Vagina (tissue), 2 donors: ENCODE measurements around the gene ACOXL. TPM values are rescaled to one million over a fixed set of nuclear protein-coding genes. Genes with fewer than 3 reads are reported as not detected.

ENCODE experiments used
- DNase-seq, 2 donors: peaks; one replicate each; pipeline ENCODE4 v3.0.0-alpha.2; 2017; ENCODE audit errors: extremely low spot score in 2 of 2
- H3K27ac ChIP-seq: fragments of 200-600 bp; sonication (generic); one replicate; pipeline ENCODE4 v1.5.1; 2019
- H3K27me3 ChIP-seq: fragments of 200-600 bp; sonication (generic); one replicate; pipeline ENCODE4 v1.5.1; 2019
- H3K36me3 ChIP-seq, 2 donors: fragments of 200-600 bp; sonication (generic); one replicate each; pipeline ENCODE4 v1.5.1; 2017 to 2019
- H3K4me1 ChIP-seq: fragments of 200-600 bp; sonication (generic); one replicate; pipeline ENCODE4 v1.5.1; 2019
- H3K4me3 ChIP-seq, 2 donors: fragments of 200-600 bp; sonication (generic); 1 replicate in 1 of 2; 2 replicates in 1 of 2; pipeline ENCODE4 v1.5.1; 2016 to 2019
- H3K9me3 ChIP-seq: fragments of 200-600 bp; sonication (generic); one replicate; pipeline ENCODE4 v1.5.1; 2019
- POLR2A ChIP-seq, 2 donors: fragments of 450-650 bp; IDR thresholded peaks; one replicate each; pipeline ENCODE4 v1.6.1; 2017; ENCODE audit warnings: antibody characterized with exemption in 2 of 2, mild to moderate bottlenecking in 2 of 2, moderate library complexity in 2 of 2
- POLR2AphosphoS5 ChIP-seq, 2 donors: sonication (generic); formaldehyde crosslinking; IDR thresholded peaks; one replicate each; pipeline ENCODE4 v1.9.0; 2017; ENCODE audit warnings: antibody characterized with exemption in 2 of 2, mild to moderate bottlenecking in 2 of 2, low read depth in 1 of 2; ENCODE audit not compliant: insufficient read depth in 1 of 2
- intact Hi-C: fragments of 100-400 bp; cut with DNase I; formaldehyde crosslinking; loops from one replicate; pipeline ENCODE4 v1.15.1; 2023
- total RNA-seq: library from RNA; depleted of rRNA; stranded (reverse); fragments of >200 nt; gene quantifications from one replicate; pipeline ENCODE4 v1.2.3, GENCODE V29; 2016
- TF ChIP-seq, protein P1 (sequence below), 3 experiments: fragments of 450-650 bp in 2 of 3; fragments of 200-600 bp in 1 of 3; sonication (generic) in 1 of 3; IDR thresholded peaks; one replicate each; pipeline ENCODE4 v1.5.1; 2017 to 2019; ENCODE audit warnings: antibody characterized with exemption in 3 of 3, mild to moderate bottlenecking in 2 of 3, moderate library complexity in 2 of 3

ACOXL gene
- total RNA-seq, 1 donor from 2014 or later = not detected

DNA sequence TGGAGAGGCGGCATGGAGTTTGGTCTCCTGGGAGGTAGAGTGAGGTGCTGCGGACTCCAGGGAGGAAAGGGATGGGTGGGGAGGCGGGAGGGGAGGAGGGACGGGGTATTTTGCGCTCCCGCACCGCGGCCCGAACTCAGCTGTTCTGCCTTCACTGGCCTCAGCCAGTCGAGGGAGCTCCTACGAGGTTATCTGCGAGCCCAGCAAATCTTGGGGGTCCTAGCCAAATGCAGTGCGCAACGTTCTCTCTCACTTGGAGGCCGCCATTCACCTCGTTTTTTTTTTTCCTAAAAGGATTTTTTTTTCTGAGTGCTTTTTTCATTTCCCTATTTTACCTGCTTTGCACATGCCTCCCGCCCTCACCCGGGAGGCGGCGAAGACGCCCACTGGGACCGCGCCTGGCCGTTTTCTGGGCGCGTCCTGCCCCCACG, 387.5 kb downstream of the ACOXL start:
- peak overlapping the region; percentile 69 for H3K27ac ChIP-seq
- H3K27me3 ChIP-seq = no peaks in the 10 kb centered on the region
- no peaks in the 10 kb centered on the region for H3K9me3 ChIP-seq
- peaks cover 0 to 11% of the 10 kb centered on the region in 2 donors for H3K36me3 ChIP-seq
- peaks cover 64% of the 10 kb centered on the region for H3K4me1 ChIP-seq
- TF ChIP-seq POLR2A (IDR thresholded peaks at IDR 0.05) = no peak
- intact Hi-C loops = loop anchor here (10.0 kb wide), 1 partner anchor 545 kb away; no protein-coding TSS in a partner anchor
- no peak for DNase-seq
- H3K4me3 ChIP-seq = peak overlapping the region; percentile 77 to 88

GRCh38 chr2:111120253-111121027, 388.1 kb downstream of the ACOXL start, which contains the start of gene BCL2L11:
BCL2L11 (plus strand) TSS chr2:111120914; CDS start chr2:111123746, 2,832 bp downstream.
- Histone ChIP-seq H3K9me3 (no peaks in the 10 kb centered on the region), H3K4me3 (peak within 1 kb of the TSS; percentile 77 to 88), H3K4me1 (peaks cover 70% of the 10 kb centered on the region), H3K27ac (peak within 1 kb of the TSS; percentile 79), H3K27me3 (no peaks in the 10 kb centered on the region), H3K36me3 (peaks cover 0 to 15% of the 10 kb centered on the region in 2 donors)
- peak in 1 of 2 donors; percentile 93 for DNase-seq
- TF ChIP-seq POLR2A (IDR thresholded peaks at IDR 0.05) (peak in 1 of 2 donors; percentile 82), POLR2AphosphoS5 (IDR thresholded peaks at IDR 0.05; ENCODE audit: insufficient read depth in 1 of 2, low read depth in 1 of 2) (no peak)
- TF ChIP-seq, protein P1, sequence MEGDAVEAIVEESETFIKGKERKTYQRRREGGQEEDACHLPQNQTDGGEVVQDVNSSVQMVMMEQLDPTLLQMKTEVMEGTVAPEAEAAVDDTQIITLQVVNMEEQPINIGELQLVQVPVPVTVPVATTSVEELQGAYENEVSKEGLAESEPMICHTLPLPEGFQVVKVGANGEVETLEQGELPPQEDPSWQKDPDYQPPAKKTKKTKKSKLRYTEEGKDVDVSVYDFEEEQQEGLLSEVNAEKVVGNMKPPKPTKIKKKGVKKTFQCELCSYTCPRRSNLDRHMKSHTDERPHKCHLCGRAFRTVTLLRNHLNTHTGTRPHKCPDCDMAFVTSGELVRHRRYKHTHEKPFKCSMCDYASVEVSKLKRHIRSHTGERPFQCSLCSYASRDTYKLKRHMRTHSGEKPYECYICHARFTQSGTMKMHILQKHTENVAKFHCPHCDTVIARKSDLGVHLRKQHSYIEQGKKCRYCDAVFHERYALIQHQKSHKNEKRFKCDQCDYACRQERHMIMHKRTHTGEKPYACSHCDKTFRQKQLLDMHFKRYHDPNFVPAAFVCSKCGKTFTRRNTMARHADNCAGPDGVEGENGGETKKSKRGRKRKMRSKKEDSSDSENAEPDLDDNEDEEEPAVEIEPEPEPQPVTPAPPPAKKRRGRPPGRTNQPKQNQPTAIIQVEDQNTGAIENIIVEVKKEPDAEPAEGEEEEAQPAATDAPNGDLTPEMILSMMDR (IDR thresholded peaks at IDR 0.05) = no peak
- intact Hi-C loops = no loop called here

DNA sequence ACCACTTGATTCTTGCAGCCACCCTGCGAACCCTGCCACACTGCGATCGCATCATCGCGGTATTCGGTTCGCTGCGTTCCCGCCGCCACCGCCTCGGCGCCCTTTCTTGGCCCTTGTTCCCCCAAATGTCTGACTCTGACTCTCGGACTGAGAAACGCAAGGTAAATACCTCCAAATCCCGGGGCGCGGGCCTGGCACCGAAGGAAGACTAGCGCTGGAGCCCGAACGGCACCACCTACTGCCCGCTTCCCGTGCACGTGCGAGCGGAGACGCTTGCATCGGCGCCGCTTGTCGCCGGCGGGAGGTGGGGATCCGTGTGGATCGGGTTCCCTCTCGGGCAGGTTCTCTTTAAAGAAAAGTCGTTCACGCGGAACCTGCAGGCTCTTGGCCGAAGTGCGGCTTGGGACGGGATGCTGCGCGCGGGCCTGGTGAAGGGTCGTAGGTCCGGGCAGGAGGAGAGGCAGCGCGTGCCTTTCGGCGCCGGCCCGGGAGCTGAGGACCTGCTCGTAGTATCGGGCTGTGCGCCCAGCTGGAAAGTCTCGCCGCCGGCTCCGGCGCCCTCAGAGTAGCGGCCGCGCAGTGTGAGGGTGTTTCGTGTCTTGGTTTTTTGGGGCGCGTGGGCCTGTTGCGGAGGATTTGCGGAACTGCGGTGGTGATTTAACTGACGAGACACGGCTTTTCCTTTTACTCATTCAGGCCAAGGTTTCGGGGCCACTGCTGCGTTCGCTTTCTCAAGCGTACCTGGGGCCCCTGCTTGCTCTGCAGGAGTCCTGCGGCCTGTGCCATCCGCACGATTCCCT, 388.9 kb downstream of the ACOXL start:
- H3K27ac ChIP-seq = peak overlapping the region; percentile 79
- TF ChIP-seq POLR2A (IDR thresholded peaks at IDR 0.05) = no peak
- no peak for TF ChIP-seq POLR2AphosphoS5 (IDR thresholded peaks at IDR 0.05; ENCODE audit: insufficient read depth in 1 of 2, low read depth in 1 of 2)
- TF ChIP-seq, protein P1 (IDR thresholded peaks at IDR 0.05) = no peak
- intact Hi-C loops = no loop called here
- peaks cover 0 to 15% of the 10 kb centered on the region in 2 donors for H3K36me3 ChIP-seq
- H3K4me3 ChIP-seq = peak overlapping the region; percentile 77 to 88
- no peak for DNase-seq
- no peaks in the 10 kb centered on the region for H3K27me3 ChIP-seq
- peaks cover 78% of the 10 kb centered on the region for H3K4me1 ChIP-seq
- no peaks in the 10 kb centered on the region for H3K9me3 ChIP-seq

GRCh38 chr2:111121828-111122630, 389.7 kb downstream of the ACOXL start:
- peak overlapping the region; percentile 79 for H3K27ac ChIP-seq
- peaks cover 80% of the 10 kb centered on the region for H3K4me1 ChIP-seq
- H3K9me3 ChIP-seq = no peaks in the 10 kb centered on the region
- no peaks in the 10 kb centered on the region for H3K27me3 ChIP-seq
- peaks cover 0 to 15% of the 10 kb centered on the region in 2 donors for H3K36me3 ChIP-seq
- TF ChIP-seq, protein P1 (IDR thresholded peaks at IDR 0.05) = no peak
- TF ChIP-seq POLR2A (IDR thresholded peaks at IDR 0.05) (no peak), POLR2AphosphoS5 (IDR thresholded peaks at IDR 0.05; ENCODE audit: insufficient read depth in 1 of 2, low read depth in 1 of 2) (peak in 1 of 2 donors; percentile 63)
- intact Hi-C loops = no loop called here
- peak in 1 of 2 donors; percentile 89 for DNase-seq
- H3K4me3 ChIP-seq = peak overlapping the region; percentile 77 to 88
